ENCODE measurements around the gene SPSB2. TPM values are rescaled to one million over a fixed set of nuclear protein-coding genes. Genes with fewer than 3 reads are reported as not detected.
A peak's percentile ranks its signal among the peaks of the same experiment; 100 is the strongest.

Gene SPSB2
- total and polyA plus RNA-seq, 2 donors (not counting 1 experiment from before 2014, with no cell fraction given) = 9.4 to 16.0 TPM

- POLR2A ChIA-PET = no interaction called here
- Mint-ChIP-seq H3K4me3 (peak within 1 kb of the TSS; percentile 34), H3K27me3 (no peaks in the 10 kb centered on the region), H3K9me3 (ENCODE audit: insufficient read depth) (no peaks in the 10 kb centered on the region), H3K4me1 (peaks cover 17% of the 10 kb centered on the region), H3K27ac (peak within 1 kb of the TSS; percentile 61)
- CTCF ChIA-PET = interaction anchor here (0.9 to 1.8 kb wide), 2 partner anchors 10 to 88 kb away, joined by 3 to 8 read pairs; partner anchors contain the start of genes CDCA3, MLF2 and USP5
- no peak for TF ChIP-seq EZH2 (IDR thresholded peaks at IDR 0.05; ENCODE audit: borderline replicate concordance, insufficient read depth, low read depth, low read length, poor library complexity, severe bottlenecking)
- TF ChIP-seq, protein P1, sequence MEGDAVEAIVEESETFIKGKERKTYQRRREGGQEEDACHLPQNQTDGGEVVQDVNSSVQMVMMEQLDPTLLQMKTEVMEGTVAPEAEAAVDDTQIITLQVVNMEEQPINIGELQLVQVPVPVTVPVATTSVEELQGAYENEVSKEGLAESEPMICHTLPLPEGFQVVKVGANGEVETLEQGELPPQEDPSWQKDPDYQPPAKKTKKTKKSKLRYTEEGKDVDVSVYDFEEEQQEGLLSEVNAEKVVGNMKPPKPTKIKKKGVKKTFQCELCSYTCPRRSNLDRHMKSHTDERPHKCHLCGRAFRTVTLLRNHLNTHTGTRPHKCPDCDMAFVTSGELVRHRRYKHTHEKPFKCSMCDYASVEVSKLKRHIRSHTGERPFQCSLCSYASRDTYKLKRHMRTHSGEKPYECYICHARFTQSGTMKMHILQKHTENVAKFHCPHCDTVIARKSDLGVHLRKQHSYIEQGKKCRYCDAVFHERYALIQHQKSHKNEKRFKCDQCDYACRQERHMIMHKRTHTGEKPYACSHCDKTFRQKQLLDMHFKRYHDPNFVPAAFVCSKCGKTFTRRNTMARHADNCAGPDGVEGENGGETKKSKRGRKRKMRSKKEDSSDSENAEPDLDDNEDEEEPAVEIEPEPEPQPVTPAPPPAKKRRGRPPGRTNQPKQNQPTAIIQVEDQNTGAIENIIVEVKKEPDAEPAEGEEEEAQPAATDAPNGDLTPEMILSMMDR (IDR thresholded peaks at IDR 0.05) = no peak
- Histone ChIP-seq H3K4me2 (replicated peaks; ENCODE audit: low read depth, low read length, poor library complexity, severe bottlenecking) (peak within 1 kb of the TSS; percentile 42), H3K27me3 (replicated peaks in 1 of 4; ENCODE audit: control extremely low read depth in 1 of 4, control insufficient read depth in 3 of 4, insufficient read depth in 4 of 4, low read length in 3 of 4) (peaks cover 0 to 9% (median 0%) of the 10 kb centered on the region in 4 experiments), H3K4me3 (ENCODE audit: control extremely low read depth in 1 of 5, extremely low read depth in 1 of 5, insufficient read depth in 1 of 5, low read depth in 2 of 5, low read length in 4 of 5) (no peak within 1 kb of the TSS), H2AFZ (ENCODE audit: insufficient read depth, low read depth, low read length, poor library complexity, severe bottlenecking) (peak within 1 kb of the TSS; percentile 47), H3K36me3 (replicated peaks in 1 of 2; ENCODE audit: control extremely low read depth in 1 of 2, control insufficient read depth in 1 of 2, extremely low read depth in 1 of 2, insufficient read depth in 2 of 2, low read length in 1 of 2) (no peaks in the 10 kb centered on the region), H3K4me1 (ENCODE audit: control insufficient read depth in 2 of 2, insufficient read depth in 2 of 2, low read length in 2 of 2) (peaks cover 0 to 19% of the 10 kb centered on the region in 2 donors), H3K9me3 (ENCODE audit: control extremely low read depth in 1 of 3, control insufficient read depth in 2 of 3, insufficient read depth in 1 of 3, low read length in 2 of 3) (peaks cover 0 to 3% (median 0%) of the 10 kb centered on the region in 3 donors), H3K9ac (ENCODE audit: low read length) (no peak within 1 kb of the TSS), H3K79me2 (ENCODE audit: control insufficient read depth, insufficient read depth, low read length) (no peaks in the 10 kb centered on the region), H3K27ac (ENCODE audit: low read length in 2 of 2) (peak within 1 kb of the TSS in 1 of 2 donors; percentile 24), H4K20me1 (ENCODE audit: control insufficient read depth, insufficient read depth, low read length, poor library complexity, severe bottlenecking) (no peaks in the 10 kb centered on the region)
- ATAC-seq (ENCODE audit: low read depth) (no peak), DNase-seq (no peak)
- 89% methylated on average over 21 of the region's 24 CpGs for WGBS (ENCODE audit: insufficient coverage)
- intact Hi-C loops (cut with micrococcal nuclease) = no loop called here
Measured at GRCh38 chr12:6840761-6841515, 32.2 kb downstream of the SPSB2 start, which contains the start of gene GNB3. GNB3 (plus strand) TSS chr12:6840925; CDS start chr12:6841288, 363 bp downstream.

DNA sequence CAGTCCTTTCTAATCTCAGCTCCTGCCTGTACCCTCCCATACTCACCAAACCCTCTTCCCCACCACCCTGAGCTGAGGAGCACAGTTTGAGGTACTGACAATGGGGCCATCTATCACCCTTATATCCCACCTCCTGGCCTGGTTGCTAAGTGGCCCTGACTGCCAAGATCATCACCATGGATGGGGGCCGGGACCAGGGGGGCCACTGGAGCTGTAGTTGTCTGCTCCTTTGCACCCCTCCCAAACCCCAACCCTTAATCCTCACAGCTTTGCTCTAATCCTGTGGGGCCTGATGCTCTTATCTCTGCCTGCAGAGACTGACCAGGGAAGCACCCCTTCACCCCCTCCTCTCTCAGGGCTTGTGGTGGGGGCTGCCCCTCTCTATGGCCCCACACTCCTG lies 32.8 kb downstream of the SPSB2 start:
- Mint-ChIP-seq H3K27me3 (no peaks in the 10 kb centered on the region), H3K4me1 (peaks cover 17% of the 10 kb centered on the region), H3K9me3 (ENCODE audit: insufficient read depth) (no peaks in the 10 kb centered on the region), H3K27ac (peak overlapping the region; percentile 61), H3K4me3 (no peak overlapping the region)
- WGBS (ENCODE audit: insufficient coverage) = 100% methylated on average over 1 of the region's 1 CpG
- intact Hi-C loops (cut with micrococcal nuclease) = no loop called here
- no peaks in the 10 kb centered on the region for H3K36me3 ChIP-seq (replicated peaks in 1 of 2; ENCODE audit: control extremely low read depth in 1 of 2, control insufficient read depth in 1 of 2, extremely low read depth in 1 of 2, insufficient read depth in 2 of 2, low read length in 1 of 2)
- H3K79me2 ChIP-seq (ENCODE audit: control insufficient read depth, insufficient read depth, low read length) = no peaks in the 10 kb centered on the region
- peaks cover 0 to 9% (median 0%) of the 10 kb centered on the region in 4 experiments for H3K27me3 ChIP-seq (replicated peaks in 1 of 4; ENCODE audit: control extremely low read depth in 1 of 4, control insufficient read depth in 3 of 4, insufficient read depth in 4 of 4, low read length in 3 of 4)
- peak overlapping the region; percentile 42 for H3K4me2 ChIP-seq (replicated peaks; ENCODE audit: low read depth, low read length, poor library complexity, severe bottlenecking)
- TF ChIP-seq, protein P1 (IDR thresholded peaks at IDR 0.05) = no peak
- no peak for TF ChIP-seq EZH2 (IDR thresholded peaks at IDR 0.05; ENCODE audit: borderline replicate concordance, insufficient read depth, low read depth, low read length, poor library complexity, severe bottlenecking)
- no peak overlapping the region for H3K4me3 ChIP-seq (ENCODE audit: control extremely low read depth in 1 of 5, extremely low read depth in 1 of 5, insufficient read depth in 1 of 5, low read depth in 2 of 5, low read length in 4 of 5)
- H2AFZ ChIP-seq (ENCODE audit: insufficient read depth, low read depth, low read length, poor library complexity, severe bottlenecking) = peak overlapping the region; percentile 47
- no peak overlapping the region for H3K9ac ChIP-seq (ENCODE audit: low read length)
- no peaks in the 10 kb centered on the region for H4K20me1 ChIP-seq (ENCODE audit: control insufficient read depth, insufficient read depth, low read length, poor library complexity, severe bottlenecking)
- peaks cover 0 to 24% of the 10 kb centered on the region in 2 donors for H3K4me1 ChIP-seq (ENCODE audit: control insufficient read depth in 2 of 2, insufficient read depth in 2 of 2, low read length in 2 of 2)
- peaks cover 0 to 3% (median 0%) of the 10 kb centered on the region in 3 donors for H3K9me3 ChIP-seq (ENCODE audit: control extremely low read depth in 1 of 3, control insufficient read depth in 2 of 3, insufficient read depth in 1 of 3, low read length in 2 of 3)
- CTCF ChIA-PET = interaction anchor here (0.5 to 1.8 kb wide), 3 partner anchors 11 to 120 kb away, joined by 3 to 8 read pairs (median 3); partner anchors contain the start of genes CDCA3, MLF2 and USP5
- DNase-seq (no peak), ATAC-seq (ENCODE audit: low read depth) (no peak)
- POLR2A ChIA-PET = no interaction called here
- H3K27ac ChIP-seq (ENCODE audit: low read length in 2 of 2) = peak overlapping the region in 1 of 2 donors; percentile 24

Measured in B cell (primary cell).